Limb (tissue), 2 donors: ENCODE results near the gene DIPK1A.

Experiments
- DNase-seq, 2 donors: peaks; one replicate each; pipeline ENCODE4 v3.0.0-alpha.2; 2016; ENCODE audit errors: extremely low spot score in 2 of 2

DIPK1A gene

GRCh38 chr1:92961131-92961895, at the start of gene DIPK1A:
DIPK1A (minus strand) TSS chr1:92961462; CDS start chr1:92961429, 33 bp downstream.
- DNase-seq: peak; percentile 75 to 90

- DNase-seq: no peak
Observed at GRCh38 chr1:93007941-93008577, 46.8 kb upstream of the DIPK1A start.

- DNase-seq: no peak
Observed at GRCh38 chr1:93005252-93005598, 44.0 kb upstream of the DIPK1A start.

GRCh38 chr1:93004566-93005251, 43.4 kb upstream of the DIPK1A start:
- no peak for DNase-seq

- DNase-seq: no peak
Observed at GRCh38 chr1:93003981-93004380, 42.7 kb upstream of the DIPK1A start.

- no peak for DNase-seq
Observed at GRCh38 chr1:93002781-93003180, 41.5 kb upstream of the DIPK1A start.

GRCh38 chr1:93001893-93002292, 40.6 kb upstream of the DIPK1A start:
- no peak for DNase-seq

GRCh38 chr1:93000751-93001175, 39.5 kb upstream of the DIPK1A start:
- peak in 1 of 2 donors; percentile 62 for DNase-seq

GRCh38 chr1:93000291-93000690, 39.0 kb upstream of the DIPK1A start:
- DNase-seq: peak in 1 of 2 donors; percentile 10

GRCh38 chr1:92998821-92999220, 37.6 kb upstream of the DIPK1A start:
- DNase-seq: no peak

- no peak for DNase-seq
Observed at GRCh38 chr1:92995441-92996430, 34.5 kb upstream of the DIPK1A start.

- DNase-seq: peak; percentile 60 to 87
Observed at GRCh38 chr1:92994105-92994712, 32.9 kb upstream of the DIPK1A start.

- DNase-seq: no peak
Observed at GRCh38 chr1:92993581-92993980, 32.3 kb upstream of the DIPK1A start.

GRCh38 chr1:92992877-92993276, 31.6 kb upstream of the DIPK1A start:
- no peak for DNase-seq

GRCh38 chr1:92992054-92992453, 30.8 kb upstream of the DIPK1A start:
- DNase-seq: no peak

GRCh38 chr1:92990828-92991227, 29.6 kb upstream of the DIPK1A start:
- DNase-seq: no peak

- DNase-seq: no peak
Observed at GRCh38 chr1:92989936-92990583, 28.8 kb upstream of the DIPK1A start.

- DNase-seq: no peak
Observed at GRCh38 chr1:92989253-92989652, 28.0 kb upstream of the DIPK1A start.

GRCh38 chr1:92987462-92987861, 26.2 kb upstream of the DIPK1A start:
- no peak for DNase-seq

- no peak for DNase-seq
Observed at GRCh38 chr1:92985101-92985500, 23.8 kb upstream of the DIPK1A start.
